Activated CD8-positive, alpha-beta T cell treated with anti-CD3 and anti-CD28 coated beads, Interleukin-2, amount 10 ng/mL, durations not matched to agents 7 days and 5 days (primary cell): ENCODE measurements around the gene TCP10L. TPM values are rescaled to one million over a fixed set of nuclear protein-coding genes. Genes with fewer than 3 reads are reported as not detected.

Source experiments
- ATAC-seq: fragments of 150-1000 bp; cut with Tn5 transposase; one replicate; pipeline ENCODE4 v1.10.0; 2021; ENCODE audit warnings: moderate library complexity
- CTCF ChIA-PET: fragments of 350-600 bp; sonication (Branson Sonifier 250); formaldehyde crosslinking; loops from one replicate; lab custom pipeline; 2021; ENCODE audit warnings: antibody characterized with exemption; lab: Charles Lee
- POLR2A ChIA-PET: fragments of 350-600 bp; sonication (Branson Sonifier 250); formaldehyde crosslinking; loops from one replicate; lab custom pipeline; 2021; ENCODE audit warnings: antibody characterized with exemption; lab: Charles Lee
- DNase-seq: peaks from one replicate; pipeline ENCODE4 v3.0.0-alpha.2; 2020
- H3K27ac Mint-ChIP-seq: one replicate; pipeline ENCODE4 v1.8.0; 2021; ENCODE audit warnings: mild to moderate bottlenecking, mixed read lengths
- H3K27me3 Mint-ChIP-seq: one replicate; pipeline ENCODE4 v1.8.0; 2021; ENCODE audit warnings: low read depth, mixed read lengths
- H3K36me3 Mint-ChIP-seq: one replicate; pipeline ENCODE4 v1.8.0; 2021; ENCODE audit warnings: low read depth, mixed read lengths
- H3K4me1 Mint-ChIP-seq: one replicate; pipeline ENCODE4 v1.8.0; 2021; ENCODE audit warnings: low read depth, mixed read lengths
- H3K4me3 Mint-ChIP-seq: one replicate; pipeline ENCODE4 v1.8.0; 2021; ENCODE audit warnings: mild to moderate bottlenecking, mixed read lengths
- H3K9me3 Mint-ChIP-seq: one replicate; pipeline ENCODE4 v1.8.0; 2022; ENCODE audit warnings: mixed read lengths; ENCODE audit not compliant: insufficient read depth
- total RNA-seq, 2 experiments: library from RNA; stranded (reverse); gene quantifications; one replicate each; pipeline ENCODE4 v1.2.3, GENCODE V29; 2021

TCP10L gene
- total RNA-seq, 2 experiments from 2014 or later, result 0.42 to 0.68 TPM

DNA sequence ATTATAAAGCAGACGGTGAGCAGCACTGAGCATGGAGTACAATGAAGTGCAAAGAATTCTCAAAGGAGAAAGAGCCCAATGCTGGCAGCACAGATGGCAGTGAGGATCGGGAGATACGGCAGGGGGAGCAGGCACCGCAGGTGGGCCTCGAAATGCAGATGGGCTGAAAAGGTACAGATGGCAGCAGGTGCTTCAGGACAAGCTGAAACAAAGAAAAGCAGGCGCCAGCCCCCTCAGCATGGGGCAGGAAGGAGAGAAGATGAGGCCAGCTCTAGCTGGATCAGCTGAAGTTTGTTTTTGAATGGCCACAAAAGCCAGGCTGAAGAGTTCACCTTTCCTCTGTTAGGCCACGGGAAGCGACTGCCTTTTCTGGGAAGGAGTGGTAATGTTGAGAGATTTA, 19.1 kb upstream of the TCP10L start:
- no peaks in the 10 kb centered on the region for H3K27me3 Mint-ChIP-seq
- H3K27ac Mint-ChIP-seq, result no peak overlapping the region
- H3K9me3 Mint-ChIP-seq, result no peaks in the 10 kb centered on the region
- ChIA-PET CTCF (no interaction called here), POLR2A (no interaction called here)
- H3K4me3 Mint-ChIP-seq, result no peak overlapping the region
- no peaks in the 10 kb centered on the region for H3K4me1 Mint-ChIP-seq
- DNase-seq, result no peak
- H3K36me3 Mint-ChIP-seq, result peaks cover 50% of the 10 kb centered on the region
- no peak for ATAC-seq

DNA sequence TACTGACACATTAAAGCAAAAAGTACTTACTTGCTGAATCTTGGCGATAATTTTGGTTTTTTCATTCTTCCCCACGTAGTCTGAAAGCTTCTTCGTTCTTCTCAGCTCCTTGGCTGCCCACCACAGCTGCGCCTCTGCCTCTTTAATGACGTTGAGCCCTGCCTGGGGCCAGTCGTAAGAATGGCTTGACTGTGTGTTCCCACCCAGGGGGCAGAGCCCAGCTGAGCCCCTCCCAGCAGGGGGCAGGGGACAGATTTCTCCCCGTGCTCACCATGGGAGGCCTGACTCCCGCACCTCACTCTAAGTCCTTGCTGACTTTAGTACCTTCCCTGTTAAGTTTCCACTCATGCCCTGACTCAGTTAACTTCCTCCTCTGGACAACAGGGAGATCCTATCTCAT, 17.8 kb upstream of the TCP10L start:
- ChIA-PET CTCF (no interaction called here), POLR2A (no interaction called here)
- DNase-seq (no peak), ATAC-seq (no peak)
- Mint-ChIP-seq H3K27ac (no peak overlapping the region), H3K4me1 (no peaks in the 10 kb centered on the region), H3K36me3 (peaks cover 47% of the 10 kb centered on the region), H3K9me3 (no peaks in the 10 kb centered on the region), H3K27me3 (no peaks in the 10 kb centered on the region), H3K4me3 (no peak overlapping the region)

DNA sequence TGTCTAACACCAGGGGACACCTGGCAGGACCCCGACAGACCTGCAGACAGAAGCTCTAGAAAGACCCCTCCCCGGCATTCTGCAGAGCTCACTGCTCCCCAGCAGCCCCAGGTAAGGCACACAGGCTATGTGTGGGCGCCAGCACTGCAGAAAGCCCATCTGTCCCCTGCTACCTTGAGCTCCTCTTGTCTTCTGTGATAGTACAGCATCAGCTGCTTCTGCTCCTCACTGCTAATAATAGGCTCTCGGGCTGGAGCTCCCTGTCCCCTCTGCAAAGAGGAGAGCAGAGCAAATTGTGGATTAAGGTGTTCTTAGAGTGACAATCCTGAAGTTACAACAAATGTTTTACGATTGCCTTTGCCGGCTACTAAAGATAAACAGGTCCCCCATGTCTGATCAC, 16.8 kb upstream of the TCP10L start:
- H3K9me3 Mint-ChIP-seq, result no peaks in the 10 kb centered on the region
- H3K4me3 Mint-ChIP-seq, result no peak overlapping the region
- no peaks in the 10 kb centered on the region for H3K27me3 Mint-ChIP-seq
- H3K4me1 Mint-ChIP-seq, result no peaks in the 10 kb centered on the region
- DNase-seq (no peak), ATAC-seq (no peak)
- CTCF ChIA-PET, result interaction anchor here (1.7 to 4.6 kb wide), 7 partner anchors 9 to 212 kb away, joined by 4 to 82 read pairs (median 26); partner anchors contain the start of genes CFAP298 and URB1
- POLR2A ChIA-PET, result no interaction called here
- H3K36me3 Mint-ChIP-seq, result peaks cover 42% of the 10 kb centered on the region
- H3K27ac Mint-ChIP-seq, result no peak overlapping the region

DNA sequence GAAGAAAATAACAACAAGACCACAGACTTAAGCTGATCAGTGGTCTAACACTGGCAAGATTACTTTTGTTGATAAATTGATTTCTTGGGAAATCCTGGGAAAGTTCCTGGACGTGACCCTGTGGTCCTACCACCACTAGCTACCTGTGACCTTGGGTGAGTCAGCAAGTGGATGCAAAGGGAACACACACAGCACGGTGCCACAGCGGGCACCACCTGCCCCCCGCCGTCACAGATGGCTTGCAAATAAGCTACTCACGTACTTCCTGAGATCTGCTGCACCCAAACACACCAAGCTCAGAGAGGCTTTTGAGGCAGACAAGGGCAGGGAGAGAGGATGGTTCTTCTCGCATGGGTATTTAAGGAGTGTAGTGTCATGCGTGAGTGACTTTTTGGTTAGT, 14.2 kb upstream of the TCP10L start:
- ATAC-seq (no peak), DNase-seq (no peak)
- Mint-ChIP-seq H3K27me3 (no peaks in the 10 kb centered on the region), H3K36me3 (peaks cover 24% of the 10 kb centered on the region), H3K4me1 (peaks cover 3% of the 10 kb centered on the region), H3K27ac (no peak overlapping the region), H3K9me3 (no peaks in the 10 kb centered on the region), H3K4me3 (no peak overlapping the region)
- ChIA-PET CTCF (interaction anchor here (0.8 to 4.6 kb wide), 11 partner anchors 9 to 215 kb away, joined by 3 to 82 read pairs (median 15); partner anchors contain the start of genes CFAP298 and URB1), POLR2A (no interaction called here)

GRCh38 chr21:32599091-32599490, 13.8 kb upstream of the TCP10L start:
- ChIA-PET CTCF (interaction anchor here (0.8 to 4.6 kb wide), 8 partner anchors 12 to 214 kb away, joined by 3 to 82 read pairs (median 20); partner anchors contain the start of genes CFAP298 and URB1), POLR2A (no interaction called here)
- Mint-ChIP-seq H3K27ac (no peak overlapping the region), H3K9me3 (no peaks in the 10 kb centered on the region), H3K36me3 (peaks cover 21% of the 10 kb centered on the region), H3K27me3 (no peaks in the 10 kb centered on the region), H3K4me3 (no peak overlapping the region), H3K4me1 (peaks cover 3% of the 10 kb centered on the region)
- ATAC-seq (no peak), DNase-seq (no peak)

DNA sequence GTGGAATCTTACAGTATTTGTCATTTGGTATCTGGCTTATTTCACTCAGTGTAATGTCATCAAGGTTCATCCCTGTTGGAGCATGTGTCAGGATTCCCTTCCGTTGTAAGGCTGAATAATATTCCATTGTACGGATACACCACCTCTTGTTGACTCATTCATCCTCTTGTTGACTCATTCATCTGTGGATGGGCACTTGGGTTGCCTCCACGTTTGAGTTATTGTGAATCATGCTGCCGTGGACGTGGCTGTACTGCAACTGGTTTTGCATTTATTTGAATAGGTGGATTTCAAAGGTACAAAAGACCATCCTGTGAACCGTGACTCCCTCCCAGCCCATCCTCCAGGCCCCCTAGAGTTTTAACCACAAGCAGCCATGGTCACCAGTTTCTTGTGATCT, 11.9 kb upstream of the TCP10L start:
- Mint-ChIP-seq H3K9me3 (no peaks in the 10 kb centered on the region), H3K4me3 (no peak overlapping the region), H3K4me1 (peaks cover 3% of the 10 kb centered on the region), H3K27ac (no peak overlapping the region), H3K27me3 (no peaks in the 10 kb centered on the region), H3K36me3 (peaks cover 8% of the 10 kb centered on the region)
- DNase-seq, result no peak
- ATAC-seq, result no peak
- CTCF ChIA-PET, result no interaction called here
- POLR2A ChIA-PET, result no interaction called here

DNA sequence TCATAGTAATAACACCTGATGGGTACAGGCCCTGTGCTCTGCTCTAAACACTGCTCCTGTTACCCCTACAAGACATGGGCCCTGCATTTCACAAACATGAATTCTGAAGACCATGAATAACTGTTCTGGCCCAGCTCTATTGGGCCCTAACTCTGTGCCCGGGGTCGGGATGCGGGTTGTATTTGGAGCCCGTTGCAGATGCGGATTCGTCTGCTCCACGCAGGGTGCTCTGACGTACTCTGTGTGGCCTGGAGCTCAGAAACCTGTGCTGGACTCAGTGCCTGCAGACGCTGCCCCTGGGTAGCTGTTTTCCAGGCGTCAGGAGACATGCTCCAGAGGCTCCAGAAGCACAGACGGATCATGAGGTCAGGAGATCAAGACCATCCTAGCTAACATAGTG, 10.1 kb upstream of the TCP10L start:
- H3K36me3 Mint-ChIP-seq, result peaks cover 2% of the 10 kb centered on the region
- ChIA-PET POLR2A (no interaction called here), CTCF (no interaction called here)
- no peaks in the 10 kb centered on the region for H3K27me3 Mint-ChIP-seq
- no peak for ATAC-seq
- peaks cover 3% of the 10 kb centered on the region for H3K4me1 Mint-ChIP-seq
- H3K27ac Mint-ChIP-seq, result no peak overlapping the region
- no peak overlapping the region for H3K4me3 Mint-ChIP-seq
- H3K9me3 Mint-ChIP-seq, result no peaks in the 10 kb centered on the region
- no peak for DNase-seq

DNA sequence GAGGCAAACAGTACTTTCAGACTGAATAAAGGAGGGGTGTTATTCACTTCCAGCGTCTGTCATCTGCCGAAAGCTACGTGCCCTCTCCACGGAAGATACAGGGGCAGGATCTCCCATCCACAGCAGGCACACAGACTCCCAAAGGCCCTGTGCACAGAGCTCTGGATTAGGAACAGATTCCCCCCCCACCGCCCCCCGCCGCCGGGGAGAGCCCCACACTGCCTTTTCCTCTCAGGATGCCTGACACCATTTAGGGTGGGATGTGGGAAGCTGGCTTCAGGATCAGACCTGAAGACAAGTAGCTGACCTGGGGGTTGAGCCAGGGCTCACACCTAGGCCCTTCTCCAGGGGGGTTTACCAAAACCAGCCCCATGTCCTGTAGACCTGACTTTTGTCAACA, 8.4 kb upstream of the TCP10L start:
- H3K9me3 Mint-ChIP-seq, result no peaks in the 10 kb centered on the region
- H3K36me3 Mint-ChIP-seq, result no peaks in the 10 kb centered on the region
- ChIA-PET CTCF (interaction anchor here (0.8 to 1.7 kb wide), 2 partner anchors 25 to 190 kb away, joined by 3 to 4 read pairs; no protein-coding TSS in a partner anchor), POLR2A (no interaction called here)
- no peak for ATAC-seq
- no peak overlapping the region for H3K27ac Mint-ChIP-seq
- H3K4me3 Mint-ChIP-seq, result no peak overlapping the region
- DNase-seq, result no peak
- peaks cover 3% of the 10 kb centered on the region for H3K4me1 Mint-ChIP-seq
- no peaks in the 10 kb centered on the region for H3K27me3 Mint-ChIP-seq

GRCh38 chr21:32592929-32593502, 7.7 kb upstream of the TCP10L start:
- Mint-ChIP-seq H3K36me3 (no peaks in the 10 kb centered on the region), H3K9me3 (no peaks in the 10 kb centered on the region), H3K4me3 (no peak overlapping the region), H3K27ac (no peak overlapping the region), H3K4me1 (peaks cover 3% of the 10 kb centered on the region), H3K27me3 (no peaks in the 10 kb centered on the region)
- ATAC-seq (no peak), DNase-seq (no peak)
- CTCF ChIA-PET, result interaction anchor here (0.8 to 4.4 kb wide), 3 partner anchors 8 to 190 kb away, joined by 3 to 22 read pairs (median 4); no protein-coding TSS in a partner anchor
- POLR2A ChIA-PET, result no interaction called here

DNA sequence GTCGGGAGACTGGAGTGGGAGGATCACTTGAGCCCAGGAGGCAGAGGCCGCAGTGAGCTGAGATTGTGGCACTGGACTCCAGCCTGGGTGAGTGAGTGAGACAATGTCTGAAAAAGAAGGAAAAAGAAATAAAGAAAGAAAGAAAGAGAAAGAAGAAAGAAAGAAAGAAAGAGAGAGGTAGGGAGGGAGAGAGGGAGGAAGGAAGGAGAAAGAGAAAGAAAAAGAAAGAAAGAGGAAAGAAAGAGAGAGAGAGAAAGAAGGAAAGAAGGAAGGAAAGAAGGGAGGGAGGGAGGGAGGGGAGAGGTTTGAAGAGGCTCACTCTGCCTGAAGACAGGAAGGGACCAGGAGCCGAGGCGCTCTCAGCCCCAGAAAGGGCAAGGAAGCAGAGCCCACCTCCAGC, 4.8 kb upstream of the TCP10L start:
- no peaks in the 10 kb centered on the region for H3K4me1 Mint-ChIP-seq
- no peak for DNase-seq
- no peaks in the 10 kb centered on the region for H3K9me3 Mint-ChIP-seq
- no peaks in the 10 kb centered on the region for H3K36me3 Mint-ChIP-seq
- ChIA-PET POLR2A (no interaction called here), CTCF (interaction anchor here (4.4 kb wide), 1 partner anchor 11 kb away, joined by 22 read pairs; no protein-coding TSS in a partner anchor)
- no peak overlapping the region for H3K27ac Mint-ChIP-seq
- no peak for ATAC-seq
- H3K27me3 Mint-ChIP-seq, result no peaks in the 10 kb centered on the region
- no peak overlapping the region for H3K4me3 Mint-ChIP-seq

DNA sequence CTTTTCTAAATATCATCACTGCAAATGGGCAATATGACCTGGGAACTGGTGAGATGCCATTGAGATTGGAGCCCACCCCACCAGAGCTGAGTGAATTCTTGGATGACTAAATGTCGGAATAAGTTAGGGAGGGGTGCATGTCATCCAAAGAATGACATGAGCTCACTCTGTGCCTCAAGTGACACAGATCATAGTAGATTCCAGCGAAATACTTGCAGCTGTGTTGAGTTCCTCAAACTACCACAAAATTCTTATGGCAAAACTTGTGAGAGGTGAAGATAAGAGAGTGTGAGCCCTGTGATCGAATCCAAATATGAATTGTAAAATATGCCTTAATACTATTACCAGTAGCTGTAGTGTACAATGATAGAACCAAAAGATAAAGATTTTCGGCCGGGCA, 2.3 kb upstream of the TCP10L start:
- peaks cover 2% of the 10 kb centered on the region for H3K4me1 Mint-ChIP-seq
- H3K36me3 Mint-ChIP-seq, result no peaks in the 10 kb centered on the region
- ATAC-seq, result no peak
- H3K27ac Mint-ChIP-seq, result no peak overlapping the region
- DNase-seq, result no peak
- H3K4me3 Mint-ChIP-seq, result no peak overlapping the region
- no peaks in the 10 kb centered on the region for H3K9me3 Mint-ChIP-seq
- POLR2A ChIA-PET, result no interaction called here
- CTCF ChIA-PET, result interaction anchor here (1.4 to 1.9 kb wide), 2 partner anchors 14 to 184 kb away, joined by 3 to 12 read pairs; no protein-coding TSS in a partner anchor
- H3K27me3 Mint-ChIP-seq, result no peaks in the 10 kb centered on the region

- no peak for DNase-seq
- peaks cover 2% of the 10 kb centered on the region for H3K4me1 Mint-ChIP-seq
- no peaks in the 10 kb centered on the region for H3K9me3 Mint-ChIP-seq
- ChIA-PET POLR2A (no interaction called here), CTCF (interaction anchor here (1.4 to 1.9 kb wide), 2 partner anchors 14 to 184 kb away, joined by 3 to 12 read pairs; no protein-coding TSS in a partner anchor)
- no peak overlapping the region for H3K27ac Mint-ChIP-seq
- no peaks in the 10 kb centered on the region for H3K36me3 Mint-ChIP-seq
- H3K4me3 Mint-ChIP-seq, result no peak overlapping the region
- H3K27me3 Mint-ChIP-seq, result no peaks in the 10 kb centered on the region
- ATAC-seq, result no peak
Measured at GRCh38 chr21:32587120-32587519, 1.8 kb upstream of the TCP10L start.
